GM23338 (cell line): ENCODE measurements around the gene PITRM1. TPM values are rescaled to one million over a fixed set of nuclear protein-coding genes. Genes with fewer than 3 reads are reported as not detected.

Source experiments
- ATAC-seq: fragments of 200-7000 bp; cut with Tn5 transposase; 3 replicates; pipeline ENCODE4 v1.9.1; 2020
- DNase-seq: peaks from one replicate; pipeline ENCODE4 v3.0.0-alpha.2; 2015; ENCODE audit warnings: low spot score
- H2AFZ ChIP-seq: fragments of 200-600 bp; sonication (generic); 2 replicates; pipeline ENCODE4 v1.8.0; 2016; ENCODE audit warnings: antibody characterized with exemption, mild to moderate bottlenecking, moderate library complexity
- H3F3A ChIP-seq: fragments of 200-600 bp; sonication (generic); replicated peaks from 2 replicates; pipeline ENCODE4 v1.8.0; 2017; ENCODE audit warnings: antibody characterized with exemption, mixed run types, low read depth
- H3K27ac ChIP-seq: fragments of 200-600 bp; sonication (generic); 2 replicates; pipeline ENCODE4 v1.6.1; 2016; ENCODE audit warnings: low read depth
- H3K27me3 ChIP-seq: fragments of 200-600 bp; sonication (generic); 2 replicates; pipeline ENCODE4 v1.8.0; 2016; ENCODE audit warnings: mild to moderate bottlenecking, mixed run types, moderate library complexity; ENCODE audit not compliant: insufficient read depth
- H3K36me3 ChIP-seq: fragments of 200-600 bp; sonication (generic); 2 replicates; pipeline ENCODE4 v1.8.0; 2016; ENCODE audit warnings: mild to moderate bottlenecking; ENCODE audit not compliant: insufficient read depth
- H3K4me1 ChIP-seq: fragments of 200-600 bp; sonication (generic); 2 replicates; pipeline ENCODE4 v1.8.0; 2016; ENCODE audit warnings: mild to moderate bottlenecking, moderate library complexity; ENCODE audit not compliant: insufficient read depth
- H3K4me2 ChIP-seq: fragments of 200-600 bp; sonication (generic); 2 replicates; pipeline ENCODE4 v1.7.1; 2017; ENCODE audit warnings: mixed run types
- H3K4me3 ChIP-seq: fragments of 200-600 bp; sonication (generic); 2 replicates; pipeline ENCODE4 v1.6.1; 2016; ENCODE audit warnings: mixed run types
- H3K79me2 ChIP-seq: fragments of 200-600 bp; sonication (generic); replicated peaks from 2 replicates; pipeline ENCODE4 v1.8.0; 2017; ENCODE audit warnings: mild to moderate bottlenecking; ENCODE audit not compliant: insufficient read depth
- H3K9me2 ChIP-seq: fragments of 200-600 bp; sonication (generic); 2 replicates; pipeline ENCODE4 v1.8.0; 2017; ENCODE audit not compliant: insufficient read depth
- H4K20me1 ChIP-seq: fragments of 200-600 bp; sonication (generic); replicated peaks from 2 replicates; pipeline ENCODE4 v1.8.0; 2017; ENCODE audit warnings: mild to moderate bottlenecking; ENCODE audit not compliant: insufficient read depth
- H3K27ac Mint-ChIP-seq: 2 replicates; pipeline ENCODE4 v1.8.0; 2020; ENCODE audit warnings: inconsistent platforms, mild to moderate bottlenecking, moderate library complexity, mixed read lengths
- H3K27me3 Mint-ChIP-seq: 3 replicates; pipeline ENCODE4 v1.8.0; 2022; ENCODE audit warnings: low read depth, mild to moderate bottlenecking, moderate library complexity, mixed read lengths, inconsistent platforms; ENCODE audit not compliant: insufficient read depth, poor library complexity
- H3K36me3 Mint-ChIP-seq: 3 replicates; pipeline ENCODE4 v1.8.0; 2021; ENCODE audit warnings: low read depth, mild to moderate bottlenecking, inconsistent platforms, moderate library complexity, mixed read lengths
- H3K4me1 Mint-ChIP-seq: 3 replicates; pipeline ENCODE4 v1.8.0; 2020; ENCODE audit warnings: mild to moderate bottlenecking, inconsistent platforms, mixed read lengths
- H3K4me3 Mint-ChIP-seq: 3 replicates; pipeline ENCODE4 v1.8.0; 2021; ENCODE audit warnings: moderate library complexity, mild to moderate bottlenecking, inconsistent platforms, mixed read lengths
- H3K9me3 Mint-ChIP-seq: 3 replicates; pipeline ENCODE4 v1.8.0; 2020; ENCODE audit warnings: moderate library complexity, mild to moderate bottlenecking, inconsistent platforms, mixed read lengths
- CREB1 ChIP-seq: fragments of 250-450 bp; sonication (Bioruptor Pico); IDR thresholded peaks from 2 replicates; pipeline ENCODE4 v1.5.0; 2020; ENCODE audit warnings: low read depth, mild to moderate bottlenecking, moderate library complexity
- EZH2 ChIP-seq: fragments of 200-600 bp; sonication (generic); IDR thresholded peaks from one replicate; pipeline ENCODE4 v1.8.0; 2017; ENCODE audit warnings: antibody characterized with exemption, mild to moderate bottlenecking, low read depth; ENCODE audit not compliant: unreplicated experiment
- EZH2phosphoT487 ChIP-seq: fragments of 200-600 bp; sonication (generic); IDR thresholded peaks from one replicate; pipeline ENCODE4 v1.8.1; 2018; ENCODE audit warnings: antibody characterized with exemption; ENCODE audit not compliant: unreplicated experiment
- JUNB ChIP-seq: IDR thresholded peaks from one replicate; pipeline ENCODE4 v1.6.1; 2016; ENCODE audit warnings: antibody characterized with exemption; ENCODE audit not compliant: unreplicated experiment
- NANOG ChIP-seq: IDR thresholded peaks from 2 replicates; pipeline ENCODE4 v1.6.1; 2016; ENCODE audit warnings: antibody characterized with exemption, borderline replicate concordance
- POLR2AphosphoS5 ChIP-seq: IDR thresholded peaks from 2 replicates; pipeline ENCODE4 v1.6.1; 2016; ENCODE audit warnings: antibody characterized with exemption, low read depth
- STAT1 ChIP-seq: IDR thresholded peaks from one replicate; pipeline ENCODE4 v1.6.1; 2016; ENCODE audit warnings: antibody characterized with exemption; ENCODE audit not compliant: unreplicated experiment
- ZNF114 ChIP-seq: fragments of 250-450 bp; sonication (Bioruptor Pico); IDR thresholded peaks from 2 replicates; pipeline ENCODE4 v1.5.0; 2020; ENCODE audit warnings: mild to moderate bottlenecking, moderate library complexity
- ZNF331 ChIP-seq: fragments of 250-450 bp; sonication (Bioruptor Pico); IDR thresholded peaks from 2 replicates; pipeline ENCODE4 v1.5.0; 2020; ENCODE audit warnings: low read depth, mild to moderate bottlenecking, moderate library complexity
- polyA plus RNA-seq: library from polyadenylated mRNA; unstranded; fragments of >200 nt; fragmentation: Nextera tagmentation; extraction: Ambion mirVana; gene quantifications from 2 replicates; pipeline ENCODE4 v1.2.1, GENCODE V29; 2016
- total RNA-seq: library from RNA; depleted of rRNA; stranded (reverse); fragments of >200 nt; shearing (Covaris generic); gene quantifications from 2 replicates; pipeline ENCODE4 v1.2.3, GENCODE V29; 2014
- TF ChIP-seq, protein P1 (sequence below): fragments of 250-450 bp; sonication (Bioruptor Pico); IDR thresholded peaks from 2 replicates; pipeline ENCODE4 v1.5.0; 2020; ENCODE audit warnings: mild to moderate bottlenecking, moderate library complexity
- TF ChIP-seq, protein P2 (sequence below): IDR thresholded peaks from 2 replicates; pipeline ENCODE4 v1.6.1; 2016; ENCODE audit warnings: antibody characterized with exemption
- TF ChIP-seq, protein P3 (sequence below), 2 experiments: fragments of 200-600 bp in 1 of 2; sonication (generic) in 1 of 2; conservative IDR thresholded peaks; 2 replicates each; pipeline versions ENCODE4 v1.5.1 to v1.6.1; 2016 to 2017; ENCODE audit warnings: antibody characterized with exemption in 2 of 2, low read depth in 2 of 2, mild to moderate bottlenecking in 2 of 2, moderate library complexity in 1 of 2
- TF ChIP-seq, protein P4 (sequence below): IDR thresholded peaks from one replicate; pipeline ENCODE4 v1.6.1; 2018; ENCODE audit warnings: antibody characterized with exemption; ENCODE audit not compliant: unreplicated experiment

The PITRM1 gene
- total and polyA plus RNA-seq, 2 experiments from 2014 or later, result 29.0 to 33.0 TPM

DNA sequence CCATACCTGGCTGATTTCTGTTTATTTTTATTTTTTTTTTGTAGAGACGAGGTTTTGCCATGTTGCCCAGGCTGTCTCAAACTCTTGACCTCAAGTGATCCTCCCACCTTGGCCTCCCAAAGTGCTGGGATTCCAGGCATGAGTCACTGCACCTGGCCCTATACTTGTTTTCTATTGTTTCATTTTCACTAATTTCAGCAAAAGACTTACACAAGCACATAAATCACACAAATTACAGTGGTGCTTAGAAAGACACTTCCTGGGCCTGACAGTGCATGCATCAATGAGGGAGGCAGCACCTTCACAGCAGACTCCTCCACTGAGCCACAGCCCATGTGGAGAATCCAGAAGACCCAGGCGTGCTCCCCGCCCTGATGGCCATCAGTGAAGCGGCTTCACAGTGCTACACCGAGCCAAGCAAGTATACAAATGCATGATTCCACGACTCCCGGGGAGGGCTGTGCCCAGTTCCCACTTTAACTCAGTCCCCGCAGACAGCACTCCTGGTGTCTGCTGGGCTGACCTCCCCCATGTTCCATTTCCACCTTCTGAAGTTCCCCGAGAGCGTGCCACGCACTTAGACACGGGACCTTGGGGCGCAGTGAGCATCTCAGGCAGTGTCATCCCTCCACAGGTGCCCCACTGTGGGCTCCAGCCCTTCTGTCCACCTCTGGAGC lies 20.6 kb downstream of the PITRM1 start:
- no peaks in the 10 kb centered on the region for H4K20me1 ChIP-seq
- no peak overlapping the region for H3K27ac Mint-ChIP-seq
- H3K4me3 ChIP-seq, result no peak overlapping the region
- H3K27ac ChIP-seq, result no peak overlapping the region
- DNase-seq, result no peak
- H3K4me2 ChIP-seq, result no peak overlapping the region
- H3K36me3 ChIP-seq, result peaks cover 3% of the 10 kb centered on the region; the same call in 1 of the 2 replicates
- no peaks in the 10 kb centered on the region for H3K4me1 Mint-ChIP-seq
- no peaks in the 10 kb centered on the region for H3K9me3 Mint-ChIP-seq
- H2AFZ ChIP-seq, result no peak overlapping the region
- no peaks in the 10 kb centered on the region for H3F3A ChIP-seq
- no peaks in the 10 kb centered on the region for H3K4me1 ChIP-seq
- no peaks in the 10 kb centered on the region for H3K27me3 ChIP-seq
- peaks cover 61% of the 10 kb centered on the region; the same call in 2 of the 3 replicates for H3K36me3 Mint-ChIP-seq
- no peaks in the 10 kb centered on the region for H3K27me3 Mint-ChIP-seq
- ATAC-seq, result no peak
- no peaks in the 10 kb centered on the region for H3K9me2 ChIP-seq
- no peaks in the 10 kb centered on the region for H3K79me2 ChIP-seq
- H3K4me3 Mint-ChIP-seq, result no peak overlapping the region
- TF ChIP-seq, protein P1, sequence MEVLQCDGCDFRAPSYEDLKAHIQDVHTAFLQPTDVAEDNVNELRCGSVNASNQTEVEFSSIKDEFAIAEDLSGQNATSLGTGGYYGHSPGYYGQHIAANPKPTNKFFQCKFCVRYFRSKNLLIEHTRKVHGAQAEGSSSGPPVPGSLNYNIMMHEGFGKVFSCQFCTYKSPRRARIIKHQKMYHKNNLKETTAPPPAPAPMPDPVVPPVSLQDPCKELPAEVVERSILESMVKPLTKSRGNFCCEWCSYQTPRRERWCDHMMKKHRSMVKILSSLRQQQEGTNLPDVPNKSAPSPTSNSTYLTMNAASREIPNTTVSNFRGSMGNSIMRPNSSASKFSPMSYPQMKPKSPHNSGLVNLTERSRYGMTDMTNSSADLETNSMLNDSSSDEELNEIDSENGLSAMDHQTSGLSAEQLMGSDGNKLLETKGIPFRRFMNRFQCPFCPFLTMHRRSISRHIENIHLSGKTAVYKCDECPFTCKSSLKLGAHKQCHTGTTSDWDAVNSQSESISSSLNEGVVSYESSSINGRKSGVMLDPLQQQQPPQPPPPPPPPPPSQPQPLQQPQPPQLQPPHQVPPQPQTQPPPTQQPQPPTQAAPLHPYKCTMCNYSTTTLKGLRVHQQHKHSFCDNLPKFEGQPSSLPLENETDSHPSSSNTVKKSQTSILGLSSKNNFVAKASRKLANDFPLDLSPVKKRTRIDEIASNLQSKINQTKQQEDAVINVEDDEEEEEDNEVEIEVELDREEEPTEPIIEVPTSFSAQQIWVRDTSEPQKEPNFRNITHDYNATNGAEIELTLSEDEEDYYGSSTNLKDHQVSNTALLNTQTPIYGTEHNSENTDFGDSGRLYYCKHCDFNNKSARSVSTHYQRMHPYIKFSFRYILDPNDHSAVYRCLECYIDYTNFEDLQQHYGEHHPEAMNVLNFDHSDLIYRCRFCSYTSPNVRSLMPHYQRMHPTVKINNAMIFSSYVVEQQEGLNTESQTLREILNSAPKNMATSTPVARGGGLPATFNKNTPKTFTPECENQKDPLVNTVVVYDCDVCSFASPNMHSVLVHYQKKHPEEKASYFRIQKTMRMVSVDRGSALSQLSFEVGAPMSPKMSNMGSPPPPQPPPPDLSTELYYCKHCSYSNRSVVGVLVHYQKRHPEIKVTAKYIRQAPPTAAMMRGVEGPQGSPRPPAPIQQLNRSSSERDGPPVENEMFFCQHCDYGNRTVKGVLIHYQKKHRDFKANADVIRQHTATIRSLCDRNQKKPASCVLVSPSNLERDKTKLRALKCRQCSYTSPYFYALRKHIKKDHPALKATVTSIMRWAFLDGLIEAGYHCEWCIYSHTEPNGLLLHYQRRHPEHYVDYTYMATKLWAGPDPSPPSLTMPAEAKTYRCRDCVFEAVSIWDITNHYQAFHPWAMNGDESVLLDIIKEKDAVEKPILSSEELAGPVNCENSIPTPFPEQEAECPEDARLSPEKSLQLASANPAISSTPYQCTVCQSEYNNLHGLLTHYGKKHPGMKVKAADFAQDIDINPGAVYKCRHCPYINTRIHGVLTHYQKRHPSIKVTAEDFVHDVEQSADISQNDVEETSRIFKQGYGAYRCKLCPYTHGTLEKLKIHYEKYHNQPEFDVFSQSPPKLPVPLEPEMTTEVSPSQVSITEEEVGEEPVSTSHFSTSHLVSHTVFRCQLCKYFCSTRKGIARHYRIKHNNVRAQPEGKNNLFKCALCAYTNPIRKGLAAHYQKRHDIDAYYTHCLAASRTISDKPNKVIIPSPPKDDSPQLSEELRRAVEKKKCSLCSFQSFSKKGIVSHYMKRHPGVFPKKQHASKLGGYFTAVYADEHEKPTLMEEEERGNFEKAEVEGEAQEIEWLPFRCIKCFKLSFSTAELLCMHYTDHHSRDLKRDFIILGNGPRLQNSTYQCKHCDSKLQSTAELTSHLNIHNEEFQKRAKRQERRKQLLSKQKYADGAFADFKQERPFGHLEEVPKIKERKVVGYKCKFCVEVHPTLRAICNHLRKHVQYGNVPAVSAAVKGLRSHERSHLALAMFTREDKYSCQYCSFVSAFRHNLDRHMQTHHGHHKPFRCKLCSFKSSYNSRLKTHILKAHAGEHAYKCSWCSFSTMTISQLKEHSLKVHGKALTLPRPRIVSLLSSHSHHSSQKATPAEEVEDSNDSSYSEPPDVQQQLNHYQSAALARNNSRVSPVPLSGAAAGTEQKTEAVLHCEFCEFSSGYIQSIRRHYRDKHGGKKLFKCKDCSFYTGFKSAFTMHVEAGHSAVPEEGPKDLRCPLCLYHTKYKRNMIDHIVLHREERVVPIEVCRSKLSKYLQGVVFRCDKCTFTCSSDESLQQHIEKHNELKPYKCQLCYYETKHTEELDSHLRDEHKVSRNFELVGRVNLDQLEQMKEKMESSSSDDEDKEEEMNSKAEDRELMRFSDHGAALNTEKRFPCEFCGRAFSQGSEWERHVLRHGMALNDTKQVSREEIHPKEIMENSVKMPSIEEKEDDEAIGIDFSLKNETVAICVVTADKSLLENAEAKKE, result no peak
- TF ChIP-seq EZH2 (no peak), STAT1 (no peak), EZH2phosphoT487 (no peak), CREB1 (no peak), JUNB (no peak), NANOG (no peak), POLR2AphosphoS5 (no peak), ZNF331 (CRISPR knock-in tag) (no peak), ZNF114 (CRISPR knock-in tag) (no peak)
- TF ChIP-seq, protein P2, sequence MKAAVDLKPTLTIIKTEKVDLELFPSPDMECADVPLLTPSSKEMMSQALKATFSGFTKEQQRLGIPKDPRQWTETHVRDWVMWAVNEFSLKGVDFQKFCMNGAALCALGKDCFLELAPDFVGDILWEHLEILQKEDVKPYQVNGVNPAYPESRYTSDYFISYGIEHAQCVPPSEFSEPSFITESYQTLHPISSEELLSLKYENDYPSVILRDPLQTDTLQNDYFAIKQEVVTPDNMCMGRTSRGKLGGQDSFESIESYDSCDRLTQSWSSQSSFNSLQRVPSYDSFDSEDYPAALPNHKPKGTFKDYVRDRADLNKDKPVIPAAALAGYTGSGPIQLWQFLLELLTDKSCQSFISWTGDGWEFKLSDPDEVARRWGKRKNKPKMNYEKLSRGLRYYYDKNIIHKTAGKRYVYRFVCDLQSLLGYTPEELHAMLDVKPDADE, result no peak
- TF ChIP-seq, protein P3, sequence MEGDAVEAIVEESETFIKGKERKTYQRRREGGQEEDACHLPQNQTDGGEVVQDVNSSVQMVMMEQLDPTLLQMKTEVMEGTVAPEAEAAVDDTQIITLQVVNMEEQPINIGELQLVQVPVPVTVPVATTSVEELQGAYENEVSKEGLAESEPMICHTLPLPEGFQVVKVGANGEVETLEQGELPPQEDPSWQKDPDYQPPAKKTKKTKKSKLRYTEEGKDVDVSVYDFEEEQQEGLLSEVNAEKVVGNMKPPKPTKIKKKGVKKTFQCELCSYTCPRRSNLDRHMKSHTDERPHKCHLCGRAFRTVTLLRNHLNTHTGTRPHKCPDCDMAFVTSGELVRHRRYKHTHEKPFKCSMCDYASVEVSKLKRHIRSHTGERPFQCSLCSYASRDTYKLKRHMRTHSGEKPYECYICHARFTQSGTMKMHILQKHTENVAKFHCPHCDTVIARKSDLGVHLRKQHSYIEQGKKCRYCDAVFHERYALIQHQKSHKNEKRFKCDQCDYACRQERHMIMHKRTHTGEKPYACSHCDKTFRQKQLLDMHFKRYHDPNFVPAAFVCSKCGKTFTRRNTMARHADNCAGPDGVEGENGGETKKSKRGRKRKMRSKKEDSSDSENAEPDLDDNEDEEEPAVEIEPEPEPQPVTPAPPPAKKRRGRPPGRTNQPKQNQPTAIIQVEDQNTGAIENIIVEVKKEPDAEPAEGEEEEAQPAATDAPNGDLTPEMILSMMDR (conservative IDR thresholded peaks at IDR 0.05; ENCODE audit: low read depth in 2 of 2), result no peak
- TF ChIP-seq, protein P4, sequence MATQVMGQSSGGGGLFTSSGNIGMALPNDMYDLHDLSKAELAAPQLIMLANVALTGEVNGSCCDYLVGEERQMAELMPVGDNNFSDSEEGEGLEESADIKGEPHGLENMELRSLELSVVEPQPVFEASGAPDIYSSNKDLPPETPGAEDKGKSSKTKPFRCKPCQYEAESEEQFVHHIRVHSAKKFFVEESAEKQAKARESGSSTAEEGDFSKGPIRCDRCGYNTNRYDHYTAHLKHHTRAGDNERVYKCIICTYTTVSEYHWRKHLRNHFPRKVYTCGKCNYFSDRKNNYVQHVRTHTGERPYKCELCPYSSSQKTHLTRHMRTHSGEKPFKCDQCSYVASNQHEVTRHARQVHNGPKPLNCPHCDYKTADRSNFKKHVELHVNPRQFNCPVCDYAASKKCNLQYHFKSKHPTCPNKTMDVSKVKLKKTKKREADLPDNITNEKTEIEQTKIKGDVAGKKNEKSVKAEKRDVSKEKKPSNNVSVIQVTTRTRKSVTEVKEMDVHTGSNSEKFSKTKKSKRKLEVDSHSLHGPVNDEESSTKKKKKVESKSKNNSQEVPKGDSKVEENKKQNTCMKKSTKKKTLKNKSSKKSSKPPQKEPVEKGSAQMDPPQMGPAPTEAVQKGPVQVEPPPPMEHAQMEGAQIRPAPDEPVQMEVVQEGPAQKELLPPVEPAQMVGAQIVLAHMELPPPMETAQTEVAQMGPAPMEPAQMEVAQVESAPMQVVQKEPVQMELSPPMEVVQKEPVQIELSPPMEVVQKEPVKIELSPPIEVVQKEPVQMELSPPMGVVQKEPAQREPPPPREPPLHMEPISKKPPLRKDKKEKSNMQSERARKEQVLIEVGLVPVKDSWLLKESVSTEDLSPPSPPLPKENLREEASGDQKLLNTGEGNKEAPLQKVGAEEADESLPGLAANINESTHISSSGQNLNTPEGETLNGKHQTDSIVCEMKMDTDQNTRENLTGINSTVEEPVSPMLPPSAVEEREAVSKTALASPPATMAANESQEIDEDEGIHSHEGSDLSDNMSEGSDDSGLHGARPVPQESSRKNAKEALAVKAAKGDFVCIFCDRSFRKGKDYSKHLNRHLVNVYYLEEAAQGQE, result no peak
